Measurements from ENCODE around the gene ENGASE. TPM values are rescaled to one million over a fixed set of nuclear protein-coding genes. Genes with fewer than 3 reads are reported as not detected.

Gene ENGASE
- total RNA-seq, 1 experiment from 2014 or later: 4.3 TPM

- no peak for DNase-seq (ENCODE audit: low spot score)
Observed at GRCh38 chr17:79115487-79115886, 40.9 kb downstream of the ENGASE start.

GRCh38 chr17:79116575-79117368 is 42.1 kb downstream of the ENGASE start:
- DNase-seq (ENCODE audit: low spot score): no peak

- DNase-seq (ENCODE audit: low spot score): no peak
Observed at GRCh38 chr17:79117905-79118487, 43.4 kb downstream of the ENGASE start.

- DNase-seq (ENCODE audit: low spot score): no peak
Observed at GRCh38 chr17:79118924-79119323, 44.3 kb downstream of the ENGASE start.

GRCh38 chr17:79120259-79120658 is 45.6 kb downstream of the ENGASE start:
- no peak for DNase-seq (ENCODE audit: low spot score)

- no peak for DNase-seq (ENCODE audit: low spot score)
Observed at GRCh38 chr17:79123988-79124387, 49.4 kb downstream of the ENGASE start.

GRCh38 chr17:79124513-79125209 is 50.0 kb downstream of the ENGASE start:
- DNase-seq (ENCODE audit: low spot score): no peak

- no peak for DNase-seq (ENCODE audit: low spot score)
Observed at GRCh38 chr17:79125503-79125902, 50.9 kb downstream of the ENGASE start.

- no peak for DNase-seq (ENCODE audit: low spot score)
Observed at GRCh38 chr17:79126139-79126538, 51.5 kb downstream of the ENGASE start.

- DNase-seq (ENCODE audit: low spot score): no peak
Observed at GRCh38 chr17:79127534-79128135, 53.0 kb downstream of the ENGASE start.

GRCh38 chr17:79129523-79129922 is 54.9 kb downstream of the ENGASE start:
- DNase-seq (ENCODE audit: low spot score): no peak

- no peak for DNase-seq (ENCODE audit: low spot score)
Observed at GRCh38 chr17:79130536-79131273, 56.1 kb downstream of the ENGASE start.

- DNase-seq (ENCODE audit: low spot score): no peak
Observed at GRCh38 chr17:79131274-79131635, 56.6 kb downstream of the ENGASE start.

GRCh38 chr17:79131701-79132100 is 57.1 kb downstream of the ENGASE start:
- no peak for DNase-seq (ENCODE audit: low spot score)

- no peak for DNase-seq (ENCODE audit: low spot score)
Observed at GRCh38 chr17:79132271-79133064, 57.8 kb downstream of the ENGASE start.

- DNase-seq (ENCODE audit: low spot score): no peak
Observed at GRCh38 chr17:79133214-79133613, 58.6 kb downstream of the ENGASE start.

GRCh38 chr17:79133985-79134384 is 59.4 kb downstream of the ENGASE start:
- DNase-seq (ENCODE audit: low spot score): no peak

GRCh38 chr17:79135011-79135410 is 60.4 kb downstream of the ENGASE start:
- no peak for DNase-seq (ENCODE audit: low spot score)

- no peak for DNase-seq (ENCODE audit: low spot score)
Observed at GRCh38 chr17:79135628-79136405, 61.2 kb downstream of the ENGASE start.
